ENCODE measurements around the gene SOX13. TPM values are rescaled to one million over a fixed set of nuclear protein-coding genes. Genes with fewer than 3 reads are reported as not detected.

Gene SOX13
- total RNA-seq (10 to 100 TPM; 10.5 to 42.6 (median 11.9) TPM), polyA plus RNA-seq (1 to 10 TPM; 4.1 to 7.3 (median 7.2) TPM)
- long read RNA-seq, donor 1, partial matches to known transcripts, result 0 of 3 reads
- long read RNA-seq, donor 1, other reads (novel, unspliced or antisense), result 0 of 3 reads
- long read RNA-seq, donor 2, partial matches to known transcripts, result 0 of 1 reads
- long read RNA-seq, donor 2, other reads (novel, unspliced or antisense), result 0 of 1 reads
- long read RNA-seq, donor 3, result 0 reads
- long read RNA-seq, donor 4, result 0 reads
- long read RNA-seq, donor 5, partial matches to known transcripts, result 0 of 1 reads
- long read RNA-seq, donor 5, other reads (novel, unspliced or antisense), result 0 of 1 reads
- long read RNA-seq, donor 6, result 0 reads
- long read RNA-seq, donor 7, result 0 reads
- long read RNA-seq, donor 8, result 0 reads
- long read RNA-seq, donor 9, partial matches to known transcripts, result 0 of 1 reads
- long read RNA-seq, donor 9, other reads (novel, unspliced or antisense), result 0 of 1 reads
- long read RNA-seq, donor 10, result 0 reads

GRCh38 chr1:204072931-204073836 lies at the start of gene SOX13:
Gene SOX13, plus strand, starts transcription at chr1:204073115. Its CDS starts 39,801 bp downstream, at chr1:204112916.
- Histone ChIP-seq H3K27me3 (peaks cover 0 to 59% (median 11%) of the 10 kb centered on the region in 3 donors), H3K4me1 (peaks cover 19 to 59% (median 55%) of the 10 kb centered on the region in 4 donors), H3K9me3 (no peaks in the 10 kb centered on the region), H3K36me3 (no peaks in the 10 kb centered on the region), H3K27ac (peak within 1 kb of the TSS; percentile 80 to 95 (median 89)), H3K4me3 (peak within 1 kb of the TSS; percentile 69 to 77 (median 74))
- TF ChIP-seq POLR2A (IDR thresholded peaks at IDR 0.05), result peak in 1 of 4 donors; percentile 61
- TF ChIP-seq POLR2AphosphoS5 (IDR thresholded peaks at IDR 0.05), result peak; percentile 74 to 97 (median 96)
- TF ChIP-seq EP300 (IDR thresholded peaks at IDR 0.05), result no peak
- 0 to 2% (median 1%) methylated on average over 22 to 89 of the region's 89 CpGs for WGBS, 5 donors
- peak; percentile 85 to 96 for DNase-seq
- intact Hi-C loops (cut with DNase I; ENCODE audit: low total_unique reads), result no loop called here

GRCh38 chr1:204025917-204026707 lies 46.8 kb upstream of the SOX13 start:
- no peak for DNase-seq
- H3K27me3 ChIP-seq, result peaks cover 0 to 19% (median 0%) of the 10 kb centered on the region in 3 donors
- no peak overlapping the region for H3K27ac ChIP-seq
- WGBS, 5 donors, result 50 to 62% (median 56%) methylated on average over 17 of the region's 17 CpGs
- intact Hi-C loops (cut with DNase I; ENCODE audit: low total_unique reads), result no loop called here
- TF ChIP-seq EP300 (IDR thresholded peaks at IDR 0.05), result no peak
- TF ChIP-seq POLR2A (IDR thresholded peaks at IDR 0.05), result no peak
- no peaks in the 10 kb centered on the region for H3K9me3 ChIP-seq
- no peak overlapping the region for H3K4me3 ChIP-seq
- H3K4me1 ChIP-seq, result no peaks in the 10 kb centered on the region
- no peaks in the 10 kb centered on the region for H3K36me3 ChIP-seq

GRCh38 chr1:204027446-204027845 lies 45.5 kb upstream of the SOX13 start:
- TF ChIP-seq POLR2AphosphoS5 (IDR thresholded peaks at IDR 0.05) (no peak), EP300 (IDR thresholded peaks at IDR 0.05) (no peak), CTCF (IDR thresholded peaks at IDR 0.05) (no peak), POLR2A (IDR thresholded peaks at IDR 0.05) (no peak)
- intact Hi-C loops (cut with DNase I; ENCODE audit: low total_unique reads), result no loop called here
- Histone ChIP-seq H3K36me3 (no peaks in the 10 kb centered on the region), H3K4me3 (no peak overlapping the region), H3K27me3 (peaks cover 0 to 27% (median 0%) of the 10 kb centered on the region in 3 donors), H3K4me1 (no peaks in the 10 kb centered on the region), H3K27ac (no peak overlapping the region), H3K9me3 (no peaks in the 10 kb centered on the region)
- WGBS, 5 donors, result 77 to 86% (median 81%) methylated on average over 3 of the region's 3 CpGs
- DNase-seq, result no peak

GRCh38 chr1:204029016-204029415 lies 43.9 kb upstream of the SOX13 start:
- Histone ChIP-seq H3K27me3 (peaks cover 0 to 27% (median 0%) of the 10 kb centered on the region in 3 donors), H3K9me3 (no peaks in the 10 kb centered on the region), H3K4me1 (no peaks in the 10 kb centered on the region), H3K36me3 (no peaks in the 10 kb centered on the region), H3K27ac (no peak overlapping the region), H3K4me3 (no peak overlapping the region)
- intact Hi-C loops (cut with DNase I; ENCODE audit: low total_unique reads), result no loop called here
- no peak for TF ChIP-seq CTCF (IDR thresholded peaks at IDR 0.05)
- no peak for TF ChIP-seq EP300 (IDR thresholded peaks at IDR 0.05)
- TF ChIP-seq POLR2A (IDR thresholded peaks at IDR 0.05), result no peak
- no peak for TF ChIP-seq POLR2AphosphoS5 (IDR thresholded peaks at IDR 0.05)
- WGBS, 5 donors, result 83 to 92% (median 86%) methylated on average over 11 of the region's 11 CpGs
- no peak for DNase-seq
